Eye (tissue), 1 donor: Measurements from ENCODE around the gene KCTD11.

Experiments used
- DNase-seq: peaks from one replicate; pipeline ENCODE4 v3.0.0-alpha.2; 2015

KCTD11 gene

DNA sequence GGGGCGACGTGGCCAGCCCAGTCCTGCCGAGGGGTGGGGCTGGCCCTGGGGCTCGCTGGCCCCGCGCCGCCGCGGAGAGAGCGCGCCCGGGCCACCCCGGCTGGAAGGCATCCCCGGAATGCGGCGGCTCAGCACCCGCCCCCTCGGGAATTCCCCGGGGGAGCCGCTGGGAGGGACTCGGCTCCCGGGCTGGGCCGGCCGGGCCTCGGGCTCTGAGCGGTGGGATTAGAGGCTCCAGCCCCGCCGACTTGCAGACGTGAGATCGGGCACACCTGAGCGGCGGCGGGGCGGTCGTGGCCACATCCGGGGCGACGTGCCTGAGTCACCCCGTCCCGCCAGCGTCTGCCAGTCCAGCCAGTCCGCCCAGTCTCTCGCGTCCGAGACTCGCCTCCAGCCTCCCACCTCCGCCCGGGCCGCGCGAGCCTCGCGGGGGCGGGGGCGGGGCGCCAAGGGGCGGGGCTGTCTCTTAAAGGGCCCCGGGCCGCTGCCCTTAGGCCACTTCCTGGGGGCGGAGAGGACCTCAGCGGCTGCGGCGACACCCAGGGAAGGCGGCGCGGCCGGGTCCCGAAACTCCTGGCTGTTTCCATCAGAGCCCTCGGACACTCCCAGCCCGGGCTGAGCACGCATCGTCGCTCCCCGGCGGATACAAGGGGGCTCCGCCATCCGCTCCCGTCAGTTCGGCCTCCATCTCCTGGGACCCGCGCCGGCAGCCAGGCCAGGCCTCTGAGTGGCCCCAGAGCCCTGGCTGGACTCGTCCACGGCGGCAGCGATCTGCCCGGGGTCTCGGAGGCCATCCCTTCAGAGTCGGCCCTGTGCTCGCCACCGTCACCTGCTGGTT lies at the start of gene KCTD11:
Gene KCTD11 (plus strand): TSS at position 498 of the 838 bp plus-strand sequence.
- peak; percentile 94 for DNase-seq

DNA sequence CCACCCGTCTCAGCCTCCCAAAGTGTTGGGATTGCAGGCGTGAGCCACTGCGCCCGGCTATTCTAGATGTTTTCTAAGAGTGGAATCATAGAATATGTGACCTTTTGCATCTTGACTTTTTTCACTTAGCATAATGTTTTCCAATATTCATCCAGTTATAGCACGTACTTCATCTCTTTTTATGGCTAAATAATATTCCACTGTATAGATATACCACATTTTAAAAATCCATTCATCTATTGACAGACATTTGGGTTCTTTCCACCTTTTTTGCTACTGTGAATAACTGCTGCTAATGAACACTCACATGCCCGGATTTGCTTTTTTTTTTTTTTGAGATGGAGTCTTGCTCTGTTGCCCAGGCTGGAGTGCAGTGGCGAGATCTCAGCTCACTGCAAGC lies 47.8 kb upstream of the KCTD11 start:
- DNase-seq = no peak

DNA sequence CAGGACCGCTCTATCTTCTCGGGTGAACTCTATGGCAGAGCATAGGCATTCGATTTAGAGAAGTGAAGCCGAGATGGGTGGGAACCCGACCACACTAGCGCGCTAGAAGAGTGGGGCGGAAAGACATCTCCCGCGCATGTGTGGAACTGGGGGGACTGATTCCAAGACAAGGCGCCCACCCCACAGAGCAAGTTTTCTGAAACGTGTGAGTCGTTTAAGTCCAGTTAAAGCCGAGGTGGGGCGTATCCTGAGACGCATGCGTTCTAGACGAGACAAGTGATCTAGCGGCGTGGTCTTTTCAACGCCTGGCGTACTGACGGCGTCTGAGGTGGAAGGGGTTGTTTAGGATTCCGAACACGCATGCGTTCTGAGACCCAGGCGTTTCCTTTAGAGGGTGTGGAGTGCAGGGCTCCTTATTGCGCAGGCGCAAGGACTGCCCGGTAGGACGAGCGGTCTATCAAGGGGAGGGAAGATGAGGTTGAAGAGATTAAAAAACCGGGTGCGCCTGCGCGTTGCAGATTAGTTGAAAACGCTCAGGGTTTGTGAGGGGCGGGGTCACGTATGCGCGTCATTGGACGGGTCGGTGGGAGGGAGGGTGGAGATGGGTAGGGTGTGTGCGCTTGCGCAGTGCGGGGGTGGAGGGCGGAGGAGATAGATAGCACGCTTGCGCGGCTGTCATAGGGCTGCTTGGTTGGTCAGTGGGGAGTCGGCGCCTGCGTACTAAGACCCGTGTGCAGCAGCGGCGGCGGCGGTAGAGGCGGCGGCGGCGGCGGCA lies 44.9 kb upstream of the KCTD11 start, which contains the start of gene EIF5A:
Gene EIF5A (plus strand): TSS at position 718 of the 775 bp plus-strand sequence. CDS start 2,008 bp downstream, outside the sequence.
- peak; percentile 100 for DNase-seq

DNA sequence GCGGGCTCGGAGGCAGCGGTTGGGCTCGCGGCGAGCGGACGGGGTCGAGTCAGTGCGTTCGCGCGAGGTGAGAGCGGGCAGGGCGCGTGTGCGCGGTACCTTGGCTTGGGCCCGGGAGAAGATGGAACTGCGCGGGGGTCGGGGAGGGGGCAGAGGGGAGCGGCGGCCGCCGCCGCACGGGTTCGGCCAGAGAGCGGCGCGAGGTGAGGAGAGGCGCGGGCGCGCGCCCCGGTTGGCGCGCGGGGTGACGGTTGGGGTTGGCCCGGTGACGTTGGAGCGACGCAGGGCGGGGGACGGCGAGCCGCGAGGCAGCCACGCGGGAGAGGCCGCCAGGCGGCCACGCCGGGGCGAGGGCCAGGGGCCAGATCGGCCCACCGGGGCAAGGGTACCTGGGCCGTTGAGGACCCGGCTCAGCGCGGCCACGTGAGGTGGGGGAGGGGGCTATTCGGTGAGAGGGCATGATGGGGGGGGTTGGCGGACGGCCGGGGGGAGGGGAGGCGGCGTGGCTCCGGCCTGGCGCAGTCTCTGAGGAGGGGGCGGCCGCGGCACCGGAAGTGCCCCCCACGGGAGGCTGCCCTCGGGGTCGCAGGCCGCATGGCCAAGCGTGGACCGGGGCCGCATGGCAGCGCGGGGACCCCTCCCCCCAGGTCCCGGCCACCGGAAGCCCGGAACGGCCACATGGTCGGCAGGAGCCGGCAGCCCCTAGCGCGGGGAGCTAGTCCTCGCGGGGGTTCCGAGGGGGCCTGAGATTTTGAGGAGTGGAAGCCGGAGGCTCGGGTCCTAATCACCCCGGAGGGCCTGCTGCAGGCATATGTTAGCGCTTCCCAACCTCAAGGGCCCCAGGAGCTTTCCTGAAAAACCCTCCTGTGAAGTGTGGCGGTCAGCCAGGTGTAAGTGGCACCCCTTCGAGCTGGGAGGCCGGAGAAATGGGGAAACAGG lies 44.0 kb upstream of the KCTD11 start:
- no peak for DNase-seq

DNA sequence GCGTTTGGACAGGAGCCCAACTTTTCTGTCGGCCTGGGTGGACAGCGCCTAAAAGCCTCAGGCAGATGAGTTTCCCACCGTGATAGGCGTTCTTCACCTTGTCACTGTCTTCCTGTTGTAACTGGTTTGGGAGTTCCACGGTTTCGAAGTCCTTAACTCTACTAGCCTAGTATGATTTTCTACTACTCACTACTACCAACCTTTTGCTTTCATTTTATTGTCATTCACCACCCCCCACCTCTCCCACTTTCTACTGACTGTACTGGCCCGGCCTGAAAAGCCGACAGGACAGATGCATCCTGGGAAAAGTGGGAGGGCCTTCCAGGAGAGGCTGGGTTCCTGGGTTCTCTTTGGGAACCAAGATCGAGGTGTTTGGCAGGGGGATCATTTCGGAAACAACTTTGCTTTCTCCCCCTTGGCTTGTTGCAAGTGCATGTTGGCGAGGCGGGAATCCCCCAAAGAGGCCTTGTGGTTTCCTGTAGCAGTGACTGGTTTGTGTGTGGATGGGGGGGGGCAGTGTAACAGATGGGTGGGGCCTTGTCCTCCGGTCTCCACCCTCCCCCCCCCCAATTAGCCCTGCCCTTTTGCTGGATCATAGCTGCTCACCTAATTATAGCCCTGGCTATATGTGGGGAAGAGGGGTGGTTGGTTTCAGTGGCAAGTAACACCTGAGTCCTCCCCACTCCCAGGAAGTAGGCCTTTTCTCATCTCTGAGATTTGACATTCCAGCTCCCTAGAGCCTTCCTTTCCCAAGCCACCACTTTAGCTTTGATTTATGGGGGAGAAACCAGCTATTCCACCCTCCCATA lies 43.1 kb upstream of the KCTD11 start:
- DNase-seq = peak; percentile 86

DNA sequence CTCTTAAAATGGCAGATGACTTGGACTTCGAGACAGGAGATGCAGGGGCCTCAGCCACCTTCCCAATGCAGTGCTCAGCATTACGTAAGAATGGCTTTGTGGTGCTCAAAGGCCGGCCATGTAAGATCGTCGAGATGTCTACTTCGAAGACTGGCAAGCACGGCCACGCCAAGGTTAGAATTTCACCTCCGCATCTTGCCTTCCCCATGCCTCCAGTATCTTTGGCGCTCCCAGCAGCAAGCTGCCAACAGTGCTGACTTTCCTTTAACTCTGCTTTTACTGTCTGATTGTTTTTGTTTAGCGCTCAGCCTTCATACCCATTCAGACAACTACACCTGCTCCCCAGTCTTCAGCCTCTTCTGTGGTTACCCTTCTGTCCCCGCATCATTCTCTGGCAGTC lies 42.3 kb upstream of the KCTD11 start:
- DNase-seq = no peak

DNA sequence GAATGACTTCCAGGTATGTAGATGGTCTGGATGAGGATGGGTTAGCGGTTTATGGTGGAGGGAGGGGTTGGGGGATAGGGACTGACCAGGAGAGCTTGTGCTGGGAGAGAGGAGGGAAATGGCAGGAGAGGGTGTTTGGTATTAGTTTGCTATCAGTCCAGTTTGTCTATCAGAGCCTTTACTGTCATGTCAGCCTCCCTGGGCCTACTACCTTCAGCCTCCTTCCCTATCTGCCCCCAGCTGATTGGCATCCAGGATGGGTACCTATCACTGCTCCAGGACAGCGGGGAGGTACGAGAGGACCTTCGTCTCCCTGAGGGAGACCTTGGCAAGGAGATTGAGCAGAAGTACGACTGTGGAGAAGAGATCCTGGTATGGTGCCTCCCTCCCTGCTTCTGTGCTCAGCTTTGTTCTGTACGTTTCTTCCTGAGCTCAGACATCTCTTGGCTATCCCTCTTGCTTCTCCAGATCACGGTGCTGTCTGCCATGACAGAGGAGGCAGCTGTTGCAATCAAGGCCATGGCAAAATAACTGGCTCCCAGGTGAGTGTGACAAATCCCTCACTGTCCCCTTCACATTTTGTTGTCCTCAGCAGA lies 40.8 kb upstream of the KCTD11 start:
- no peak for DNase-seq

DNA sequence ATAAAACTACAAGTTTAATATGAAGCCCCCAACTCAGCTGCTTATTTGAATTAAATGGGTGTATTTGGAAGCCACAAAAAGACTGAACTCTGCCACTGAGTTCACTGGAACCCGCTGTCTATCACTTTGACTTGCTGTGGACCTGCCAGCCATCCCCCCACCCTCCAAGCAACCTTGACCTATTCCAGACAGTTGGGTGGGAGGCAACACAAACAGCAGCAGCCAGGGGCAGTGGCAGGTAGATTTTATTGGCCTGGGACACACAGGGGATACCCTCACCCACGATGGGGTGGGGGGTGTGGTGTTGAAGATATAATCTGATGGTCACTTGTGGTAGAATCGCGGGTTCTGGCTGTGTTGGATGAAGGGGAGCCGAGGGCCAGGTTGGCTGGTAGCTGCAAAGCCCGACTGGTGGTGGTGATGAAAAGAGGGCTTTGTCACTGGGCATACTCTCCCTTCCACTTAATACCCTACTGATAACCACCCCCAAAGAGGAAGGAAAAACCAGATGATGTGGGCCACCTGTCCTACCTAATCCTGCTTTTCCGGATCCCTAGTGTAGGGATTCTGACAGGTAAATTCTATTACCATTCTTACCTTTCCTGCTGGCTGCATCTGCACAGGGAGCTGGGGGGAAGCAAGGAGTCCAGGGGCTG lies 39.4 kb upstream of the KCTD11 start:
- DNase-seq = no peak

DNA sequence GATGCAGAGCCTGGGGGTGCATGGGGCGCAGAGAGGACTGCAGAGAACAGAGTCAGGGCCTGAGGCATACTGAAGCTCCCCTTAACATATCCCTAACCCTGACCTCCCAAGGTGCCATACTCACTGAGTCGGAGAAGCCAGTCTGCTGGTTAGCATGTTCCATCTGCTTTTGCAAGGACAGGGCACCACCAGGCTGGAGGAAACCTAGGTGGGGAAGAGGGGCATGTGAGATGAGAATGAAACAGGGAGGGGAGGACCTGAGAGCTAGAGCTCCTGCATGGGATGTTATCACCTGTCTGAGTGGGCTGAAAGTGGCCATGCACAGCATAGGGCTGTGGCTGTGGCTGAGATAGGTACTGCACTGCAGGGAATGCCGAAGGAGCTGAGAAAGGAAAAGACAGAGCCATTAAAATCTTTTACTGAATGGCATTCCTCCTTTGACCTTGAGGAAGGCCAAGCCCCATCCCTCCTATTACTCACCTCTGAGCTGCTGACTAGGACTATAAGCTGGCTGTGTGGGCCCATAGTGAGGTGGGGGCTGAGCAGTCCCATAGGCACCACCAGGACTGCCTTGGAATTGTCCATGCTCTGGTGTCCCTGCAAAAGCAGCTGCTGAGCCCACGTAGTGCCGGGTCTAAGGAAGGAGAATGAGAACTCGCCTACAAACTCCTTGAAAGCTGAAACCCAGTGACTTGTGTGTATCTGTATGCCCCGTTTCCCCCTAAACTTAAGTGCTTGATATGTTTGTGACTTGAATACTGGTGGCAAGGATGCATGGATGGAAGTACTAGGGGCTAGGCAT lies 38.7 kb upstream of the KCTD11 start:
- no peak for DNase-seq

DNA sequence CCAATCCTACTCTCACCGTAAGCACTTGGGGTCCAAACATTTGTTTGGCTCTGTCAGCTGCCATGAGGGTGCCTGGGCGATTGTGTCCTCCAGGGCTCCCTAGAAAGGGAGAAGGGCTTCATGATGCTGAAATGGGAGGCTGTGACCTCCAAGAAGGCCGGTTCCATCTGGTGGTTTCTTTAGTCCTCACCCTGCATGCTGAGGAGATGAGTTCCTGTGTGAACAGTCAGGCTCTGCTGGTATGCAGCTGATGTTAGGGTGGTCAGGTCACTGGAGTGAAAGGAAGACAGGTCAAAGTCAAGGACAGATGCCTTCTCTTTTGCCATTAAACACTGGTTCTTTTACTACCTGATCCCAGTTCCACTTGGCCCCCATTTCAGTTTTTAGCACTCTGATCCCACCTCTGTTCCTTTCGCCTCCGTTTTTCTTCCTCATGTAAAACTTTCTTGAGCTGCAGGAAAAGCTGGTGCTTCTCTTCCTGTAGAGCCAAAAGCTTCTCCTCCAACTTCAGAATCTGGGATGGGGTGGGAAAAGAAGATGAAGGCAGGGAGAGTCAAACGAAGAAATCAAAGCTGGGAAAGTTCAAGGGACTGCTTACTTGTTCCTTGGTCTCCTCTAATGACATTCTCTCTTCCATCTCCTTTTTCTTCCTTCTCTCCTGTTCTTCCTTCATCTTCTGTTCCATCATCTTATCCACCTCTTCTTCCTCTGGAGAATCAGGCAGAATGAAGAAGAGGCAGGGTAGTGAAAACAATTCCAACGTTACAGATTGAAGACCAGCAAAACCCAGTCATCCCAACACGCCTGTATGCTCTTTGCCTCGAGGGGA lies 37.9 kb upstream of the KCTD11 start:
- DNase-seq = no peak

DNA sequence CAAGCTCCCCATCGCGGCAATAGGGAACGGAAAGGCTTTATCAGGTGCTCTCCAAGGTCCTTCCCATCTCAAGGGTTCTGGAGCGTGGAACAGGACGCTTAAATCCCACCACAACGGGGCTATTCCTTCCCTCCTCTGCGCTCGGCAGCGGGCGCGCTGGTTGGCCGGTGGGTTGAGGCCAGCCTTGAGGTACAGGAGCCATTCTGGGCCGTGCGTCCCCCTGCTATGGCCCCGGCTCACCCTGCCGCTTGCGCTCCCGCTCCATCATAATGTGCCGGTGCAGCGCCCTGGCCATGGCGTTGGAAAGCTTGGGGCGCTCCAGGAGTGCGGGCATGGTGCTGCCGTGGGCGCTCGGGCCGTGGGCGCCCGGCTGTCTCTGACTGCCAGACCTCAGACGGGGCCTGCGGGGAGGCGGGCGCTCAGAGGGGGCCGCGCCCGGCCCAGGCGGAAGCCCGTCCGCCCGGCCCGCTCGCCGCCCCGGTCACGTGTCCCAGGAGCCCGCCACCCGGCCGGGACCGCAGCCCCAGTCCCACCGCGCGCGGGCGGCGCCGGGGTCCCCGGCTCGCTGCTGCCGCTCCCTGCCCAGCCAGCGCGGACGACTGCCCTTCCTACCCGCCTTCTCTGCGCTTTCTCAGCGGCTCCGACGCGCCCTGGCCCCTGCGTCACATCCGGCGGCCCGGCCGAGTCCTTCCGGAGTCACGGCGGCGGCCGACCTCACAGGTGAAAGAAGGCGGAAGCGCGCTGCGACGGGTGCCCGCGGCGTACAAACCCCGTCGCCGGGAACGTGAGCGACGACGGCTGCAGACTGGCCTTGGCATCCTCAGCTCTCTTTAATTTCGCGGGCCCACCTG lies 37.0 kb upstream of the KCTD11 start, which contains the start of gene GPS2:
Gene GPS2 (minus strand): TSS at position 642 of the 851 bp plus-strand sequence. CDS start 308 bp downstream, at position 334.
- peak; percentile 93 for DNase-seq

DNA sequence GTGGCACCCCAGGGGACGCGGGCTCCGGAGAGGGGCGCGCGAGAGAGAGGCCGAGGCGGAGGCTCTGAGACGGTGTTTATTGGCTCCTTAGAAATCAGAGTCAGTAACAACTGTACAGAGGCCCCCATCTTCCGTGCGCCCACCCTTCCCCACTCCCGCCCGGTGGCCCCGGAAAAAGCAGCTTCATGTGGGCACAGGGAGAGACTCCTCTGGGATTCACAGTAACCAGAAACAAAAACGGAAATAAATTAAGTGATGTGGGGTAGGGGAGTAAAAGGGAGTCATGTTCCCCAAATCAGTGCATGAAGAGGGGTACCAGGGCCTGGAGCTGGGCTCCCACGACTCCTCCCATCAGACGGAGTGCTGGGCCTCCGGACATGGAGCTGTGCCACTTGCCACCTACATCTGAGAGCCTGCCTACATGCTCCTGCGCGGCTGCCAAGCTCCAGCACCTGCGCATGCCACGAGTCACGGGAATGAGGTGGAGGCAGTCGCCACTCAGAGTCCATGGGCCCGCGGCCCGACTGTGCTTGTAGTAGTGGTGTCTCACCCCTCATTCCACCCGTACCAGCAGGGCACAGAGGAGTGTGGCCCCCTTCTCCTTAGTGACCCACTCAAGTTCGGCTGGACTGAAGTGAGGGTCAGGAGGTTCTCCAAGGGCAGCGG lies 36.3 kb upstream of the KCTD11 start:
- no peak for DNase-seq

DNA sequence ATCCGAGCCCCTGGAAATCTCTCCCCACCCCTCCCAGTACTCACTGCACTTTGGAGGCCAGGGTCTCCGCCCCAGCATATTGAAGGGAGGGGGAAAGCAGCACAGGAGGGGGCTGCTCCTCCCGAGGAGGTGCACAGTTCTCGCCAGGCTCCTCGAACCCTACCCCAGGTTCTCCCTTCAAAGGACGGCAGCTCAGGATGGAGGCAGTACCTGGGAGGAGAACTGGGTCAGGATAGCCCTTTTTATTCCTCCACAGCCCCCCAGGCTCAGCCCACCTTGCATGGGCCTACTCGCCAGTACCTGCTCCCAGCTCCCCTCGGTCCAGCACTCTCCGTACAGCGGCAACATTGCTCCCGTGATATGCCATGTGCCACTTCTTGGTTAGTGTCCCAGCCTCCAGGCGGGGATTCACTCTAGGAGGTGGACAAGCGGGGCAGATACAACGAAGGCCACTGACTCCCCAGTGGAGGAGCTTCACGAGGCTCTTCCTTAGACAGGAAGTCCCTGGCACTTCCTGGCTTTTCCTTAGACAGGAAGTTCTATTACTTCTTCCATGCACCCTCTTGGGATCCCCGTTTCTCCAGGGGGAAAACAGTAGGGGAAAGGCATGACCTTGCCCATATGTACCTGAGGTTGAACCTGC lies 34.7 kb upstream of the KCTD11 start:
- DNase-seq = no peak

DNA sequence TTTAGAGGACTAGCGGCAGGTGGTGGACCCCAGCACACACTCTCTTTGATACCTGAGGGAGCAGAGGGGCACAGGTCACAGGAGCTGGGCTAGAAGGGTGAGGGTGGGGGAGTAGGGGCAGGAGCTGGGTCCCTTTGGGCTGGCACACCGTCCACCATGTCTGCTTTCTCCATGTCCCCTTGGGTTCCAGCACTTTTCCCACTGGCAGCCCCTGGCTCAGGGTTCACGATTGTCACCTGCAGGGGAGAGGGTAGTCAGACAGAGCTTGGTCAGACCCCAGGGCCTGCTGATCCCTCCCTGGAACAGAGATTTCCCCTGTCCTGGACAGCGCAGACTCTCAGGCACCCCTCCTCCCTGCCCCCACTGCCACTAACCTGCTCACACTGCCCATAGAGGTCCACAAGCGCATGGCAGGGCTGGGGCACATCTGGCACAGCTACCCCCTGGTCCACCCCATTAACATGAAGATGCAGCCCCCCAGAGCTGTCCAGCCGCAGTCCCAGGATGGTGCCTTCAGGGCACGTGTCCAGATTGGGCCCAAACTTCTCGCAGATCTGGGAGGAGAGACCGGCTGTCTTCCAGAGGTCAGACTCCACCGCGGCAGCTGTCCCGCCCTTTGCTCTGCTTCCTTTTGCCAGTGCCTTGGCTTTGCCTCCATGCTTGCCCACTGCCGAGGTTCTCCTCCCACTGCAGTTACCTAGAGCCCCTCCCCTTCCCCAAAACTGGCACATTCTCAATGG lies 33.7 kb upstream of the KCTD11 start:
- no peak for DNase-seq

DNA sequence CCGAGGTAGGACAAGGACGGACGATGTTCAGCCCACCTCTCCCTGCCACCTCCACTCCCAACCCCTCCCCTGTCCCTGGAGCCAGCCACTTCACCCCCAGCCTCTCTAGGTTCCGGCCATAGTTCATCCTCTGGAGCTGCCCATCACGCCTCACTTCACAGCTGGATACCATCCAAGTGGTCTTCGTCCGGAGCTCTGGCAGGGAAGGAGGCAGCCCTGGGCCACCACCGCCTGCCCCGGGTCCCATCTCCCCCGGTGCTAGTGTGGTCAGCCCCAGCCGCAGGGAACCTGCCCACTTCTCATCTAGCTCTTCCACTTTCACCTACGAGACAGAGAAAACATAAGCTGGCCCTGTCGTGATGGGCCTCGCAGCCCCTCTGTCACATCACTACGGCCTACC lies 30.5 kb upstream of the KCTD11 start:
- no peak for DNase-seq

DNA sequence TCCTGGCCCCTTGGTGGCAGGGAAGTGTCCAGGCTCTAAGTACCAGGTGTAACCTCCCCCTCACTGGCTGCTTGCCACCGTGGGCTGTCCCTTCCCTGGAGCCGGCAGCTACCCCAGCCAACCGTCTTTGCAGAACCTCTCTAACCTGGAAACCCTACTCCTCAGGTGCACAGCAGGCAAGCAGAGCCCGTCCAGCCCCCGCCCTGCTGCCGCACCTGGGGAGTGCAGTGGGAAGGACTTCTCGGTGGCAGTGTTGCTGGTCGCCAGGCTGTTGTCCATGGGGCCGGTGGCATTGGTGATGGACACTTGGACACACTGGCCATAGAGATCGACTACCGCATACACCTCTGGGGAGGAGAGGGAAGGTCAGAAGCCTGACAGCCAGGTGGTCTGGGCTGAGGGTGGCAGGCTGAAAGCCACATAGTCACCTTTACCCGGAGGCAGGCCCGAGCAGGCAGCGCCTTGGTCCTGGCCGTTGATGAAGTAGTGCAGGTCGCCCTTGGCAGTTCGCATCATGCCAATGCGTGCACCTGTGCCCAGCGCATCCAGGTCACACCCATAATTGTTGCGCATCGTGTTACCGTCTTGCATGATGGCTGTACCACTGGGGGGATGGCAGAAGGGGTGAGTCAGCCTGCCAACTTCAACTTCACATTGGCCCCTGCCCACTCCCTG lies 29.3 kb upstream of the KCTD11 start:
- no peak for DNase-seq
